SJCRH30 (cell line): ENCODE results near the gene MAML3. TPM values are rescaled to one million over a fixed set of nuclear protein-coding genes. Genes with fewer than 3 reads are reported as not detected.

Experiments used
- DNase-seq, 2 experiments: peaks; one replicate each; pipeline ENCODE4 v3.0.0-alpha.2; 2015 to 2020
- H3K27ac ChIP-seq: fragments of 250-450 bp; sonication (Bioruptor Pico); 2 replicates; pipeline ENCODE4 v1.5.1; 2020; ENCODE audit warnings: mild to moderate bottlenecking, moderate library complexity
- H3K27me3 ChIP-seq: fragments of 250-450 bp; sonication (Bioruptor Pico); 2 replicates; pipeline ENCODE4 v1.5.1; 2020; ENCODE audit warnings: mild to moderate bottlenecking, moderate library complexity
- H3K36me3 ChIP-seq: fragments of 250-450 bp; sonication (Bioruptor Pico); 2 replicates; pipeline ENCODE4 v1.5.1; 2020; ENCODE audit warnings: mild to moderate bottlenecking, moderate library complexity
- H3K4me1 ChIP-seq: fragments of 250-450 bp; sonication (Bioruptor Pico); 2 replicates; pipeline ENCODE4 v1.5.1; 2020; ENCODE audit warnings: mild to moderate bottlenecking, moderate library complexity
- H3K4me3 ChIP-seq: fragments of 250-450 bp; sonication (Bioruptor Pico); 2 replicates; pipeline ENCODE4 v1.5.1; 2020; ENCODE audit warnings: mild to moderate bottlenecking, moderate library complexity
- H3K9me3 ChIP-seq: fragments of 250-450 bp; sonication (Bioruptor Pico); replicated peaks from 2 replicates; pipeline ENCODE4 v1.5.1; 2020; ENCODE audit warnings: mild to moderate bottlenecking, moderate library complexity
- total RNA-seq: library from RNA; depleted of rRNA; stranded (reverse); fragments of >200 nt; shearing (Covaris generic); gene quantifications from 2 replicates; pipeline ENCODE4 v1.2.3, GENCODE V29; 2014

Gene MAML3
- total RNA-seq, 1 experiment from 2014 or later: 0.42 TPM

DNA sequence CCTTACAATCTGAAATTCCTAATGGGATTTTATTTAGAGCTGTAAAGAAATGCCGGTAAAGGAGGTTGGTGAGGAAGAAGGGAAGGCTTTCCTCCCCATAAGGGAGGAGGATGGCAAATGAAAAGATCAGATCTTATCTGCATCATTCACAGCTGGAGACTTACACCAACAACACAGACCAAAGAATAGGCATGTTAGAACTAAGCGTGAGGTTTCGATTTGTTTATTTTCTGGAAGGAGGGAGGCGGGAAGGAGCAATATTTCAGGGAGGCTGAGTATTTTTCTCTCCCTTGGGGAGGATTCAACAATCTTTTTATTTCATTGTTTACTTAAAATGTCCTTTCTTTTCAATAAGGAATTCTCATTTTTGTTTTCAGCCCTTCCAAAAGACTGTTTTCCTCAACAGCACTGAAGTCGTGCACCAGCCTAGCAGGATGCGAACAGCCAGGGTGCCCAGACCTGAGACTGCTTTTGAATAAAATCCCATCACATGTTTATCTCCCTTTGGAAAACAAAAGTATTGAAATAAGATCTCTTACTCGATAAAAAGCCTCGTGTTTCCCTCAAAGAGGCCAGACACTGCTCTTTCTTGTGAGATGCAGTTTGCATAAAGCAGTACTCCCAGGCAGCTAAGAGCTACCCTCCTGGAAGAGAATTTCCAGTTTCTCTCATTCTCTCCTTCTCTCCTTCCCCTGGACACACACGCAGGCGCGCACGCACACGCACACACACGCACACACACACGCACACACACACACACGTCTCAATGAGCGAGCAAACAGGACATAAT is 252.3 kb downstream of the MAML3 start:
- no peak overlapping the region for H3K27ac ChIP-seq
- H3K9me3 ChIP-seq: no peaks in the 10 kb centered on the region
- peak in 1 of 2 experiments; percentile 15 for DNase-seq
- H3K4me1 ChIP-seq: 0 out of 2 replicates have a peak, but pooled peaks cover 3% of the 10 kb centered on the region
- H3K36me3 ChIP-seq: no peaks in the 10 kb centered on the region
- no peak overlapping the region for H3K4me3 ChIP-seq
- no peaks in the 10 kb centered on the region for H3K27me3 ChIP-seq

DNA sequence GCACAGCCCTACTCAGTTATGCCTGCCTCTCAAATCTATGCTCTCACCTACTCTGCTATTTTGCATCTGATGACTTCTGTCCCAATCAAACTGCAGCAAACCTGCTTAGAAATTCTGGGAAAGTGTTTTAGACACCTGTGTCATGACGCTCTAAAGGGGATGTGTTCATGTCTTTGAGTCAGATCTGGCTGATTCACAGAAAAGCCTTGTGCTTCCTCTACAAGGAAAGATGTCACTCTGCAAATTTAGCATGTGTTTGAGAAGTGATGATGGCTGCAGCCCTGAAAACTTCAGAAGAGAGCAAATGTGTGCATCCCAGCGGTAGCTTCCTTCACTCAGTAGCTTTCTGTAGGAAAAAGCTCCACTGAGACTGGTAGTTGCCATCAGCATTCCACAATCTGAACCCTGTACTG is 253.0 kb downstream of the MAML3 start:
- Histone ChIP-seq H3K4me1 (0 out of 2 replicates have a peak, but pooled peaks cover 3% of the 10 kb centered on the region), H3K27ac (no peak overlapping the region), H3K36me3 (no peaks in the 10 kb centered on the region), H3K9me3 (no peaks in the 10 kb centered on the region), H3K27me3 (no peaks in the 10 kb centered on the region), H3K4me3 (no peak overlapping the region)
- DNase-seq: no peak

DNA sequence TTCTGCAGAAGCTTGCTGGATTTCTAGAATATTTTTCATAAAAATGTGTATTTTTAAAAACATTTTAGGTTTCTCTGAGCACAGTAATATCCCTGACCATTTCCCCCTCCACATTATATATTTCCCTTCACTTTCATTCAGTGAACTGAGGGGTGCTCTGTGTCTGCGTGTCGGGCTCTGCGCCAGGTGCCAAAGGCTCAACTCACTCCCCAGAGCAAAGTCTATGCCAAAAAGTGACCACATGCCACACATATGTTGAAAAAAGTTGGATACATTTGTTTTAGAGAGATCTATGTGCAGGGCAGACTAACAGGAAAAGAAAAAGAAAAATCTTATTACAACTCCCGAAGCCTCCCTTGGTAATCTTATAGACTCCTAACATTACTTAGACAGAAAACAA is 254.6 kb downstream of the MAML3 start:
- 0 out of 2 replicates have a peak, but pooled peaks cover 3% of the 10 kb centered on the region for H3K4me1 ChIP-seq
- no peaks in the 10 kb centered on the region for H3K36me3 ChIP-seq
- DNase-seq: no peak
- H3K9me3 ChIP-seq: no peaks in the 10 kb centered on the region
- no peak overlapping the region for H3K4me3 ChIP-seq
- no peak overlapping the region for H3K27ac ChIP-seq
- H3K27me3 ChIP-seq: no peaks in the 10 kb centered on the region

DNA sequence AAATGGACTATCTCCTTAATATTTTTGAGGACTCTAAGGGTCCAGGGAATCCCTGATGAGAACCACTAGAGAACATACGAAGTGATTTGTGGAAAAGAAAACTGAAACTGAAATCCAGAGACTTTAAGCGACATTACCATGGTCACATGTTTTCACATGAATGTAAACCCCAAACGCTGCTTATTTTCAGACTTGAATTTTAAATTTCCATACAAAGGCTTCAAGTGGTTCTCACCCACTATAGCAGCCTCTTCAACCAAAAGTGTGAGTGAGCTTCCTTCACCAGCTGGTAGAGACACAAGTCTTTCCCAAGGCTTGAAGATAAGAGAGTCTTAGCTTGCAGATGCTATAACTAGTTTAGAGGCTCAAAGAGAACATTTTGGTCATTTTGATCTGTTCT is 255.7 kb downstream of the MAML3 start:
- Histone ChIP-seq H3K36me3 (no peaks in the 10 kb centered on the region), H3K27ac (no peak overlapping the region), H3K4me3 (no peak overlapping the region), H3K9me3 (no peaks in the 10 kb centered on the region), H3K4me1 (0 out of 2 replicates have a peak, but pooled peaks cover 3% of the 10 kb centered on the region), H3K27me3 (no peaks in the 10 kb centered on the region)
- DNase-seq: no peak

DNA sequence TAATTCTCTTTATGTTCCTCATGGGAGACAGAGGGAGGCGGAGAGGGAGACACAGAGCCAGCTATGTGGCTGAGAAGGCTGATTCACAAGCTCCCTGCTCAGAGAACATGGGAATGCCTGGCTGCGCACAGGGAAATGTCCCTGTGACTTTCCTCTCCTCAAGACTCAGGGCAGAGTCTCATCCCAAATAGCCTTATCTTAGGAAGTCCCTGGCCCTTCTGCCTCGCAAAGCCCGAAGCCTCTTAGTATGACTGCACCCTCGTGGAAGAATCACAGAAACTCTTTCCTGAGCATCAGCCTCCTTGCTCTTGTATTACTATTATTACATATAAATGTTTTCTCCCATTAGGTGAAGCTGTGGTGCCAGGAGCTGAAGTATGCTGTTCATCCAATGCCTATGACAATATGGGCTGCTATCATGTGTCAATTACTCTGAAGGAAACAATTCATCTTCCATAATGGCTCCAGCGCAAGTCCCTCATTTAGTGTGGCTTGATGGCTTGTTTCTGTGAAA is 257.8 kb downstream of the MAML3 start:
- no peaks in the 10 kb centered on the region for H3K27me3 ChIP-seq
- no peak for DNase-seq
- no peaks in the 10 kb centered on the region for H3K9me3 ChIP-seq
- no peak overlapping the region for H3K4me3 ChIP-seq
- no peak overlapping the region for H3K27ac ChIP-seq
- H3K36me3 ChIP-seq: no peaks in the 10 kb centered on the region
- 0 out of 2 replicates have a peak, but pooled peaks cover 2% of the 10 kb centered on the region for H3K4me1 ChIP-seq

DNA sequence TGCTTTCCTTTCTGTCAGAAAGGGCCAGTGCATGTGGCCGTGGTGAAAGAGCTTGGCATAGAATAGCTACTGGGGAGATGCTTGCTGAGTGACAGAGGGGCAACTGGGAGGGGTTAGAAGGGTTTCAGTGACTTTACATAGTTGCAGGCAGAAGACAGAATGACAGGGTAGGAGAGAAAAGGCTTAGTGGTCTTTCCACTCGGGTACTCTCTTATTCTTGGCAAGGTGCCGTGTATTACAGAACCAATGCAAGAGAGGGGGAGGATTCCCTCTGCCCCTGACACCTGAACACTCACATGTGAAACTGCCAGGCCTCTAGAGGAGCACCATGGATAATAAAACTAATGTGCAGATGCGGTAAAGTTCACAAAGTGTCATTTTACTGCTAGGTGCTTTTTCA is 260.2 kb downstream of the MAML3 start:
- DNase-seq: no peak
- Histone ChIP-seq H3K27ac (no peak overlapping the region), H3K4me3 (no peak overlapping the region), H3K36me3 (no peaks in the 10 kb centered on the region), H3K27me3 (no peaks in the 10 kb centered on the region), H3K9me3 (no peaks in the 10 kb centered on the region), H3K4me1 (no peaks in the 10 kb centered on the region)

DNA sequence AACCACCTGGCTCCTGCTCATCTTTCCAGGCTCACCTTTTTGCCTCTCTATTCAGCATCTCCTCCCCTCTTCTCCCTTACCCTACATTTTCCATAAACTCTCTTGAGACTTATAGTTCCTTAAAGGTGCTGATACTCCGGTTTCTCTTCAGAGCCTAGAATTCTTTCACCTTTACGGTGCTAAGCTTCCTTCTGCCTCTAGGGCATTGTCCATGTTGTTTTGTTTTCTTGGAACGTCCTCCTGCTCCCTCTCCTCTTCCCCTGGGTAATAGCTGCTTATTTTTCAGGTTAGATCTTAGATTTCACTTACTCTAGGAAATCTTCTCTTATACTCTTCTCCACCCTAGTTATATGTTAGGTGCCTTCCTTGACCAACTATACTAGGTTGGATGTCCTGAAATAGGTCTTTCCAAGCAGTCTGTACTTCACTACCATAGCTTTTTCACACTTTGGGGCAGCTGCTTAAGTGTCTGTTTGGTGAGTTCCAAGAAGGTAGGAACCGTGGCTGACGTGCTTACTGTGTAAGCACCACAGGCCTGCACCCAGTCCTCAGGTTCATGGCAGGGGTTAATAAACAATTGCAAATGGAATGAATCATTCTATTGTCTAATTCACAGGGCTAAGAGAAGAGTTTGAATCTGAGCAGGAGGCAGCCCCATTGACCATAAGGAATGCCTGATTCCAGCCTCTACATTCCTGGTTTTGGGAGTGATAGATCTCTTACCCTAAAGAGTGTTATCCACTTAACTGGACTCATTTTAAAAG is 260.8 kb downstream of the MAML3 start:
- Histone ChIP-seq H3K36me3 (no peaks in the 10 kb centered on the region), H3K27me3 (no peaks in the 10 kb centered on the region), H3K4me1 (peaks cover 4% of the 10 kb centered on the region; the same call in 1 of the 2 replicates), H3K27ac (no peak overlapping the region), H3K4me3 (no peak overlapping the region), H3K9me3 (no peaks in the 10 kb centered on the region)
- no peak for DNase-seq

DNA sequence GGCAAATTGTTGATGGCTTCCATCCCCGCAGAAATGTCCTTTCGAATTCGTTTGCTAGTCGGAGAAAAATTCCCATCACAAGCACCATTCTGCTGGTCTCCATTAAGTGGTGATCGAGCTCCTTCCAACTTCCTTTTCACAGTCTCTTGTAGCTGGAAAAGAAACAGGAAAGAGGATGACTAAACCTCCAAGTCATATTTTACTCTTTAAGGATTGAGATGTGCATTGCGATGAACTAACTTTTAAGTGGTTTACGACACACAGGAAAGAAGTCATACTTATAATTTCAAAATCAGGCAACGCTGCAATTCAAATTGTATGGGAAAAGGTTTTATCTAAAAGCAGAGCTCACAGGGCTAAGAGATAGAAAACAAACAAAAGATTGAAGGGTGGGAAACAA is 263.2 kb downstream of the MAML3 start:
- H3K27me3 ChIP-seq: no peaks in the 10 kb centered on the region
- H3K27ac ChIP-seq: no peak overlapping the region
- no peaks in the 10 kb centered on the region for H3K9me3 ChIP-seq
- no peaks in the 10 kb centered on the region for H3K36me3 ChIP-seq
- H3K4me1 ChIP-seq: peaks cover 5% of the 10 kb centered on the region; the same call in 1 of the 2 replicates
- no peak overlapping the region for H3K4me3 ChIP-seq
- no peak for DNase-seq

DNA sequence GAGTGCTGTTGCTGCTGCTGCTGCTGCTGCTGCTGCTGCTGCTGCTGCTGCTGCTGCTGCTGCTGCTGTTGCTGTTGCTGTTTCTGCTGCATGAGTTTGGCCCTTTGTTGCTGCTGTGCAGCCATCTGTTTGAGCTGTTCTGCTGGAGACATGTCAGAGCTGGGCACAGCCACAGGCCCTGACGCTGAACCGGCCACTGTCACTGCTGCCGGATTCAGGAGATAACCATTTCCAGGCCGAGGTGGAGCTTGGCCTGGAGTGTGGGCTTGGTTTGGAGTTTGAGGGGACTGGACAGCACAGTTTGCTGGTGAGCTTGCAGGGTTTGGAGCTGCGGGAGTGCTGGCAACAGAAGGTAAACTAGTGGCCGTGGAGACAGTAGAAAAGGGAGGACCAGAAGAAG is 264.1 kb downstream of the MAML3 start:
- no peaks in the 10 kb centered on the region for H3K27me3 ChIP-seq
- H3K27ac ChIP-seq: no peak overlapping the region
- H3K4me3 ChIP-seq: no peak overlapping the region
- H3K36me3 ChIP-seq: no peaks in the 10 kb centered on the region
- no peak for DNase-seq
- H3K9me3 ChIP-seq: no peaks in the 10 kb centered on the region
- peaks cover 5% of the 10 kb centered on the region; the same call in 1 of the 2 replicates for H3K4me1 ChIP-seq

DNA sequence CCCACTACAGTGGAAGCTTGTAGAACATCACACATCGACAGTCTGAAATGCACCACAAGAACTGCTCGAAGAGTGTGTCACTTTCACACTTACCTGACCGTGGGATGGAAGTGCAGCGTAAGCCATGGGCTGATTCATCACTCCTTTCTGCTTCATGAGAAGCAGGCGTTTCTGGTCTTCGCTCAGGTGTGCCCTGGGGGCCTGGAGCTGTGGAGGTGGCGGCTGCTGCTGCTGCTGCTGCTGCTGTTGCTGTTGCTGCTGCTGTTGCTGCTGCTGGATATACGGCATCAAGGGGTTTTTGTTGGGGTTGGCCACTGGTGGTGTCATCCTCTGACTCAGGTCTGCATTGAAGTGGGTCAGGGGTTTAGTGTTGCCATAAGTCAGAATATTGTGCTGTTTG is 264.7 kb downstream of the MAML3 start:
- no peak overlapping the region for H3K27ac ChIP-seq

DNA sequence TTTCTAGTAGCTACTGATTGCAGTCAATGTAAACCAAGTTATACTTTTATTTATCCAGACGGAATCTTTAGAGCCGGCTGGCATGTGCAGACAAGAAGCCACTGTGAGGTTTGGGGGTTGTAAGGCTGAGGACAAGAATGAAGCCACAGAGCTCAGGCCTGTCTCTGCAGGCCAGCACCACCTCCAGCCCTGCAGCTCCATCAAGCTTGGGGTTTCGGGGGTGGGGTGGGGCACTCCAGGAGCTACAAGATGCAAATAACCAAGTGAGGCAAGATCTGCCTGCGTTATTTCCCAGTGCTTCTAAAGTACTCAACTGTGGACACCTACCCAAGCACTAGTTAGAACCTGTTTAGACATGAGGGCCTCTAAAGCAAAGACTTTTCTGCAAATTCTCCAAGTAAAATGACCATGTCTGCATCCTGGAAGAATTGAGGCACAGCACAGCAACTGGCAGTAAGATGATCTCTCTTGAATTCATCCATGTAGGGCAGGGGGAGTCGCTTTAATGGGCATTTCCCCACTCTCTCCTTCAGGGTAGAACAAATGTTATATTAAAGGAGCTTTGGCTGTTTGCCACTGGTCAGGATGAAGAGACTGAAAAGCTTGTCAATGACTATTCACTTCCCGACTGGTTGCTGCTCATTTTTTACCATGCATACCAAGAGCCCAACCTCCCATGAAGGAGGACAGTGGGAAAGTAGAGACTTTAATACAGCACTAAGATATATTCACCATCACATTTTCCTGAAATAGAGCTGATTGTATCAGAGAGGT is 265.8 kb downstream of the MAML3 start:
- H3K9me3 ChIP-seq: no peaks in the 10 kb centered on the region
- H3K27ac ChIP-seq: no peak overlapping the region
- H3K36me3 ChIP-seq: no peaks in the 10 kb centered on the region
- no peak overlapping the region for H3K4me3 ChIP-seq
- peak; percentile 19 to 54 for DNase-seq
- no peaks in the 10 kb centered on the region for H3K27me3 ChIP-seq
- peaks cover 5% of the 10 kb centered on the region; the same call in 1 of the 2 replicates for H3K4me1 ChIP-seq

More for the DNA sequence above, 264.7 kb downstream of the MAML3 start:
- peaks cover 5% of the 10 kb centered on the region; the same call in 1 of the 2 replicates for H3K4me1 ChIP-seq
- no peak overlapping the region for H3K4me3 ChIP-seq
- H3K36me3 ChIP-seq: no peaks in the 10 kb centered on the region
- DNase-seq: no peak
- H3K27me3 ChIP-seq: no peaks in the 10 kb centered on the region
- no peaks in the 10 kb centered on the region for H3K9me3 ChIP-seq

DNA sequence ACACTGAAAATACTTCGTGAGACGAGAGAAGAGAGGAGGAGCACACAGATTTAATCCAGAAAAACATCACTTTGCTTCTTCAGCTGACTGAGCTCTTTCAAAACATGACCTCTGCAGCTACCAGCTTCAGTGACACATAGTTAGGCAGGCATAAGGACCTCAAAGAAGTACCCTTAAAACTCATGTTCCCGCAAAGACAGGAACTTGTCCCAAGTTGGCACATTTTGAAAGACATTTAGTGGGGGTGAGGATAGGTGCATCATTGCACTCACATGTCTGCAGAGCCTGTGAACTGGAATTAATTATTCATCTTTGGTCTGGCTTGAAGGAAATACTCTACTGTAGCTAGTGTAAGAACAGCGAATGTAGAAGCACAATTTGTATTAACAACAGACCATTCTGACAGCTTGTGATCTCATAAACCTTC is 266.6 kb downstream of the MAML3 start:
- Histone ChIP-seq H3K9me3 (no peaks in the 10 kb centered on the region), H3K4me1 (peaks cover 5% of the 10 kb centered on the region; the same call in 1 of the 2 replicates), H3K36me3 (no peaks in the 10 kb centered on the region), H3K27me3 (no peaks in the 10 kb centered on the region), H3K4me3 (no peak overlapping the region), H3K27ac (no peak overlapping the region)
- DNase-seq: no peak

DNA sequence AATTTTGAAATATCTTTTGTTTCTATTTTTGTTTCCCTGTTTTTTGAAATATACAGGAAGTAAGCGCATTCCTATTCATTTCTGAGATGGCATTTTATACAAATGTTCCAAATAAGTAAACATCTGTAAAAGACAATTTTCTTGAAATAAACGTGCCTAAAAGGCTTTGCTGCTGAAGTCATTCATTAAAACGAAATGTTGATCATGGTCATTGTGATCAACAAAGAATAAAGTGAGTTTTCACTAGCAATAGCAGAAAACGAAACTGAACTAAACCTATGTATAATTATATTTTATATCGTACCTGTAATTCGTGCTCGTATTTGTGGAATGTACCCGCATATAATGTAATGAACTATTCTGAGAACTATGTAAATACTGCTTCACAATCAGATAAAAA is 267.2 kb downstream of the MAML3 start:
- no peak overlapping the region for H3K27ac ChIP-seq
- H3K4me3 ChIP-seq: no peak overlapping the region
- no peaks in the 10 kb centered on the region for H3K9me3 ChIP-seq
- DNase-seq: no peak
- H3K36me3 ChIP-seq: no peaks in the 10 kb centered on the region
- no peaks in the 10 kb centered on the region for H3K27me3 ChIP-seq
- peaks cover 5% of the 10 kb centered on the region; the same call in 1 of the 2 replicates for H3K4me1 ChIP-seq

DNA sequence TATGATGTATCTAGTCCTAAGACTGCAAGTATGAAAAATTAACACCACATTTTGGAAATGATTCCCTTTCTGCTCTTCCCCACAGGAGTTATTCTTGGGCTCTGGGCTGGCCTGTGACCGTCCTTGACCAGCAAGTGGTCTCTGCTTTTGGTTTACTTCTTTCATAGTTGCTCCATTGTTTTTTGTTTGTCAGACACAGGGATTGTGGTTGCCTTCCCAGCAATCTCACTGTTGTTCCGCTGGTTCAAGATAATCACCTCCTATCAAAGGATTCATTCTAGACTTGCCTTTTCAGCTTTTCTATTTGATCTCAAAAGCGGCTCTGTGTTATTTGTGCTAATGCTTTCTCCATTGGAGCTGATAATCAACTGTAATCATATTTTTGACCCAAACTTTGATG is 269.5 kb downstream of the MAML3 start:
- Histone ChIP-seq H3K27ac (no peak overlapping the region), H3K27me3 (no peaks in the 10 kb centered on the region), H3K4me3 (no peak overlapping the region), H3K4me1 (peaks cover 5% of the 10 kb centered on the region; the same call in 1 of the 2 replicates), H3K9me3 (no peaks in the 10 kb centered on the region), H3K36me3 (no peaks in the 10 kb centered on the region)
- DNase-seq: no peak
